CD4-positive, alpha-beta T cell treated with Interleukin-4 for 4 hours (primary cell): ENCODE data around the gene FBN1.

Experiments used
- DNase-seq: peaks from one replicate; pipeline ENCODE4 v3.0.0-alpha.2; 2020

The FBN1 gene

GRCh38 chr15:48419896-48420295, 225.6 kb downstream of the FBN1 start:
- DNase-seq: no peak

DNA sequence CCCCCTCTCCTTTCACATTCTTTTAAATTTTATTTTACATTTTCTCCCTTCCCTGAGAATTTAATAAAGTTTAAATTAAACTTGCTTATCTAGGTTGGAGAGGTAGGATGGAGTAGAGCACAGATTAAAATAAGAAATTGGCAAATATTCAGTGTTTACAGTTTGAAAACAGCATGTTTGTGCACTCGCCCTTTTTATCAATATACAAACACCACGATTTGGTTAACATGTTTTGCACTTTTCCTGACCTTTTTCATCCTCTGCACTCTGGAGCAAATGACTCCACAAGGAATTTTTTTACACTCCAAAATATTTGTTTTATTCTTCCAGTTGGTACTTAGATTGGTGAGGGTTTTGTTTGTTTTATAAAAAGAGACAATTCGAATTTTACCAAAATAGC, 227.2 kb downstream of the FBN1 start:
- no peak for DNase-seq

DNA sequence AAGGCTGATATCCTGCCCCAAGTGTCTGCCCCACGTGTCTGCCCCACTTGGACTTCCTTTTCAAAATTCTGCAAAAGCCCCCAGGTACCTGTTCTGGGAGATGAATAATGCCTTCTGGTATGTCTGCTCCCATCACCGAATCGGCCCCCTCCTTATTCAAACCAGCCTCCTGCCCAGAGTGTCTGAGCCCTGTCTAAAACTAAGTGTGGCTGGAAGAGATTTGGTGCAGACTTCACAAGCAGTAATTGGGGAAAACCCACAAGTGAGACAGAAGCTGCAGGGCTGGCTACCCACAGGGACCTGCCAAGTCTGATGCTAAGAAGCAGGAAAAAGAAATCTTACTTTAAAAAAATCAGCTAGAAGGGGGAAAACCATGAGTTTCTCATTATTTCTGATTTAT, 229.2 kb downstream of the FBN1 start:
- no peak for DNase-seq

- no peak for DNase-seq
Observed at GRCh38 chr15:48415036-48415886, 230.2 kb downstream of the FBN1 start.

DNA sequence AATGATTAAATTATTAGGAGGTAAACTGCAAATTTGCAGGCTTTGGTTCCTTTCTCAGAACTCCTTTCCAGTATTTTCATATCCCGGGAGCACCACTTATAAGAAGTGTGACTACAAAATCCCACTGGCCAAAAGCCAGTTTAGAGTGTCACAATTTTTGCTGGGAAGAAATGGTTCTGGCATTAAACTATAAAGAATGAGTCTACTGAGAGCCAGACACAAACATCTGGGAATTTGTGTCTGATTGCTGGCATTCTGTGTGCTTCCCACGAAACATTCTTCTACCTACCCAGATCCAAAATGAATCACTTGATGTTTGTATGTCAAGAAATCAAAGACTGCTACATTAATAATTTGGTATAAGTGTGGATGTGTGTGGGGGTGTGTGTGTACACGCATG, 231.5 kb downstream of the FBN1 start:
- no peak for DNase-seq

DNA sequence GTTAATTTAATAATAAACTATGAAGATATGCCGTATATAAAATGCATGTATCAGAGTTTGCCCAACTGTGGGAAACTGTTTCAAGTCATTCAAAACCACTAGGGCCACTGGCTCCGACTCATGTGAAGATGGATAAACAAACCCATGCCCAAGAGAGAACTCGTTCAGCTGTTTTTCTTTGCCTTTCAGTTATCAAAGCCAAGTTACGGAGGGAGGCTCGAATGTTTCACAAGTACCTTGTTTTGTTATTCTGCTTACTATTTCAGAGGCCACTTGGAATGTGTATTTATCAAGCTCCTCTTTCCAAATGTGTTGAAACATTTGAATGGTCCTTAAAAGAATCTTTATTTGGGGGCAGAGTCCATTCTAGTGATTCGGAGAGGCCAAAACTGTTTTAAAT, 232.2 kb downstream of the FBN1 start:
- no peak for DNase-seq

GRCh38 chr15:48411971-48412591, 233.4 kb downstream of the FBN1 start:
- DNase-seq: no peak

GRCh38 chr15:48409623-48410022, 235.9 kb downstream of the FBN1 start:
- DNase-seq: no peak

DNA sequence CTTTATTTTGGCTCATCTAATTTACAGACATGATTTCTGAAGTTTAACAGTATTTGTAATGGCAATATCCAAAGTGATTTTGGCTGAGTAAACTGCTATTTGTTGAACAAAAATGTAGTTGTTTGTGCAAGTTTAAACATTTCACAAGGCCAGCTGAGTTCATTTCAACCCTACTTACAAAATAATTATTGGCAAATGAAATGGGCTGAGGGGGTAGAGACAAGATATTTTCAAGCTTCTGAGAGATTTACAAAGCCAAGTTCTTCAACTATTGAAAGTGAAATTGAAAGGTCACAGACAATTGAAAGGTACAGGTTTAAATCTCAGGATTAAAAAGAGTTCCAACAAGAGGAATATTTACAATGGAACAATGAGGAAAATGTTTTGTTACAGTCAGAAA, 237.2 kb downstream of the FBN1 start:
- no peak for DNase-seq

GRCh38 chr15:48407646-48408045, 237.9 kb downstream of the FBN1 start:
- no peak for DNase-seq

DNA sequence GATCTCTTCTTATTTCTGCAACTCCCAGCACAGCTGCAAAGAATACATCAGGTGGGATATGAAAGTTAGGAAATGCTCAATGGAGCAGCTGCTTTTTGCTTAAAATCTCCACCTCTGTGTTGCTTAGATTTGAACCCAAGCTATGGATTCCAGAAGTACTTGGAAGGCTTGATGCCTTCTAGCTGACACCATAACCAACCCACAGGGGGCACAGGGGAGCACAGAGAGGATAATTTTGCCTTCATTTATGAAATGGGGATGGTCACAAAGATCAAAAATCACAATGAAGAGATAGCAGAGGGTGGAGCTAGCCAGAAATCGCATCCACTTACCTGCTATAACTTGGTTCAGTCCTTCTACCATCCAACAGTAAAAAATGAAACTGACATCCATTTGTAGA, 238.6 kb downstream of the FBN1 start:
- DNase-seq: no peak

GRCh38 chr15:48406266-48406891, 239.1 kb downstream of the FBN1 start:
- no peak for DNase-seq

DNA sequence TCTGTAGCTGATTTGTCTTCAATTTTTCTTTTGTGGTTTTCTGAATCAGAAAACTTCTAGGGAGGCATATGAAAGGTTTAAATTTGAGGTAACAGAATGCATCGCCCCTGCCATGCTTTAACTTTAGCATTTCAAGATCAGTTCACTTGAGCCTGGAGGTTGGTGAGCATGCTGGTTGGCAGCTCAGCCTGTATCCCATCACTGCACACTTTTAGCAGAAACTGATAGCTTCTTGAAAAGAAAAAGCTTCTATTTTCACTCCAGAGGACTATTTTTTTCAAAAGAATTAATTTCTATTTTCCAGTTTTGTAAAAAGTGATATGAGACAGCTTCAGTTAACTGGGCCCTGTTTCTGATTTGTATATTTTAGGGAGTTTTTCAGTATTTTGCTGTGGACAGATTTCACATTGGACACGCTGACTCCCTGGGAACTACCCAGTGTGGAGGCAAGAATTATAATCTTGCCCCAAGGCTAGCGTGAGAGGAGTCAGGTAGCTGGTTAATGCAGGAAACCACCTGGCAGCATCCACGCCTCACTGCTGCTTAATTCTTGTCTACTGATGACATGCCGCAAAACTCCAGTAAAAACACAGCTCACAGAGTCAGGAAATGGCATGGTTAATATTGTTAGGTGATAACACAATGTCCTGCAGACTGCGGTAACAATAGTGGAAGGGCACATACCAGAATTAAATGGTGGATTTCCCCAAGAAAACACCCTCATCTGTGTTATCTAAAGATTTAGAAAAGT, 242.9 kb downstream of the FBN1 start:
- DNase-seq: no peak

DNA sequence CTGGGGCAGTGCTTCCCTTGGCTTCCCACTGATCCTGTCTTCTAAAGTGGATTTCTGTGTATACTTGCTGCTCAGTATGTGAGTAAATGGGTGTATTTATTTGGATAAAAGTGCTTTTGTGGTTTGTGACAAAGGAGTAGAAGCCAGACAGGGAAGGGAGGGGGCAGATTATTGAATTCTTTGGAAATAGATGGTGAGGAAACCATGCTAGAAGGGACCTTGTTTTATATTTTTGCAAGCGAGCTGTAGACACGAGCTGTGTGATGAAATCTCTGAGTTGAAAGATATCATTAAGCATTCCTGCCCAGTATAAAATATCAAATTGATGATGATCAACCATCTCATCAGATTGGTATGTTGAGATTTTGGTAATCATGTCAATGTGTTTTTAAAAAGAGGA, 245.4 kb downstream of the FBN1 start:
- DNase-seq: no peak

GRCh38 chr15:48397841-48398240, 247.7 kb downstream of the FBN1 start:
- DNase-seq: no peak

- DNase-seq: no peak
Observed at GRCh38 chr15:48396020-48396419, 249.5 kb downstream of the FBN1 start.

DNA sequence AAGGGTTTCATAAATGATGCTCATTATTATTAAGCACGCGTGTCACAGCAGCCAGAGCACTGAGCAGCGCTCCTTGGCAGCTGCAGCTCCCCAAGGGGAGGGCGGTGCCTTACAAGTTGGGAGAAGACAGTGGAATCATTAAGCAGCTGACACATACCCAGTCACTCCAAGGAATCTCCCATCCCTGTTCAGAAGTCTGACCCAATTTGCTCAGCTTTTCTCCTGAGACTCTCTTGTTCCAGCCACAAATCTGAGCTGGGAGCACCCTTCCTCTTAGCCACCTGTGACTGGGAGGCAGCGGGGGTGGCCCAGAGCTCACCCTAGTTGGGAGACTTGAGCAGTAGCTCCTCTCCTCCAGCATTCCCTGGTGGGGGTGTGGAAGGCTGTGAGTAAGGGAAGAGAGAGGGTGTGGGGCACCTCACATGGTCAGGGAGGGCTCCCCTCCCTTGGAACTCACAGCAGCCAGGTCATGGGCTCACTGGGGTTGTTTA, 249.9 kb downstream of the FBN1 start:
- DNase-seq: no peak

DNA sequence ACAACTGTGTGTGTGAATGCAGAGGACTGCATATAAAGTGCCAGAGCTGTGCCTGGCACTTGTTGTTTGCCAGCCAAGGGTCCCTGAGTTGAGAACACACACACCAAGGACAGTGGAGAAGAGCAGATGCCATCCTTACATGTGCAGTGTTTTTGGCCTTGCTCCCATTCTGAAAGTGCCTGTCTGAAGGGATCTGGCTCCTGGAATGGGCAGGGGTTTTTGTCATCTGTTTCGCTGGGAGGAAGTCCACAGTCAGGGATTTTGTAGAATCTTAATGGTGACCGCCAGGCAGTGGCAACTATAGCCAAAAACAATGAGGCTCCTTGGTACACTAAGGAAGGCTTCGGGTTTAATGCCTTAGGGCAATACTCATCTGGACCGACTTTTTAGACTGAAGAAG, 250.5 kb downstream of the FBN1 start:
- no peak for DNase-seq

DNA sequence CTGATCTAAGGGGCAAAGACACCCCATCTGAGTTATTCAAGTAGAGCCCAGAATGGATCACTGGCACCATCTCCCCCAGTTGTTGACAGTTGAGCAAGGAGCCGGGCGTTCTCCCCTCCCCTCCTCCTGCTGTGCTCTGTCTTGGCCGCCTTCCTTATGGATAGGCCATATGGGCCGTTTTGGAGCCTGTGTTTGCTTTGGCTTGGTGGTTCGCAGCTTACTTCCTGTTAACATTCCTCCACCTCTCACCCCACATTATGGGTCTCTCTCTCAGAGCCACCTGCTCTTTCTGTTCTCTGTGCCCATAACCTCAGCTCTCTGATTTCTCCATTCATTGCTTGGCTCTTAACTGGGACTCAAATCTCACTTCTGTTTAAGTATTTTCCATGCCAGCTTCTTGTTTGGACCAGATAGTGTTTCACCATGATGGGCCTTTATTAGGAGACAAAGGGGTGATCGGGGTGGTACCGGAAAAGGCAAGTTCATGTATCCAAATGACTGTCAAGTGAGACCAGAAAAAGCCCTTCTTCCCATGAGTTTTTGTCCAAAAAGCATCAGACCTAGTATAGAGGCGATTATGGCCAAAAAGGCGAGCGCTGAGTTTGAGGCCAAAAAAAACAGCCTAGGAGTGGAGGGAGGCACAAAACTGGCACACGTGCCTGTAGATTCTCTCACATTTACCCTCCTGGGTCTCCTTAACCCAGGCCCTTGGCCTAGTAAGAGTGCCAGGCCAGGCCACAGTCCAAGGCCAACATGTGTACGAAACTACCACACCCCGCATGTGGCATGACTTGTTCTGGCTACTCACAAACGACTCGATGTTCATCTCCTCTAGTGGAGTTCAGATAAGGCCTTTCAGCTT, 251.6 kb downstream of the FBN1 start:
- no peak for DNase-seq

DNA sequence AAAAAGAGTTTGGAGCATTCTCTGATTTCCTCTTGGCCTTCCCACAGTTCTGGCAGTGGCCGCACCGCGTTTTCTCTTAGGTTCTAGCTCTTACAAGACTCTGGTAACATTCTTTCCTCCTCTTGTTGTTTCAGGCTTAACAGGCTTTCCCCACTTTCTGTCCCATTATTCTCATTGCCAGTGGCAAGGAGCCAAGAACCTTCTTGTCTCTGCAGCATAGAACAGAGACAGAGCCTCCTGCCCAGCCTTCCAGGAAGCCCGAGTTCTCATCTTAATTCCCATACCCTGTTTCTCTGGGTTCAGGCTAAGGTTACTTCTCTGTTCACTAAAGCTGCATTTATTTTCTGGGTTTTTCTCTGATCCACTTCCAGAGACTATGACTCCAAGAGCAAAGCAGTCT, 253.2 kb downstream of the FBN1 start:
- DNase-seq: no peak

GRCh38 chr15:48391950-48392349, 253.6 kb downstream of the FBN1 start:
- no peak for DNase-seq

DNA sequence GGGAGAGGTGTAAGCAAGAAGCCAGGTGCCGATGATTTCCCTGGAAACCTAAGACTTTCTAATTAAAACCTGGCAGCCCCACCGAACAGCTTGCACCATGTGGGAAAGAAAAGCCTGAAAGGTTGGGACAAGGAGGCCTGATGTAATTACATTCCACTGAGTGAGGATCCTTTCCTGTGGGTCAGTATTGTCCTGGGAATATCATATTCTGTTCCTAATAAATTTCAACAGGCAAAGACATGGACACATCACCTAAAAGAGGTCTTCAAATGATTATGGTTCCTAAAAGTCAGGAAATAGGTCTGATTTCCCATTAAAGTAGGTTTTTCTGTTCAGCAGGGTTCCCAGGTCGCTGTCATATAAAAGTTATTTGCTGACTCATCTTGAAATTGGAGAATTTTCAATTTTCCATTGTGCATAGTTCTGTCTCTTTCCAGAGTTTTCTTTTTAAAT, 255.8 kb downstream of the FBN1 start:
- no peak for DNase-seq
